Colonic mucosa (tissue), 4 donors: ENCODE results near the gene ROBO1. TPM values are rescaled to one million over a fixed set of nuclear protein-coding genes. Genes with fewer than 3 reads are reported as not detected.

Experiments used
- DNase-seq: peaks from one replicate; pipeline ENCODE4 v3.0.0-alpha.2; 2020
- H3K27ac ChIP-seq: fragments of 200-600 bp; one replicate; pipeline ENCODE4 v1.8.0; 2021
- H3K27me3 ChIP-seq: fragments of 200-600 bp; one replicate; pipeline ENCODE4 v1.8.0; 2021
- H3K36me3 ChIP-seq: fragments of 200-600 bp; one replicate; pipeline ENCODE4 v1.8.0; 2021
- H3K4me1 ChIP-seq: fragments of 200-600 bp; one replicate; pipeline ENCODE4 v1.8.0; 2021; ENCODE audit warnings: mild to moderate bottlenecking
- H3K4me3 ChIP-seq: fragments of 200-600 bp; one replicate; pipeline ENCODE4 v1.8.0; 2021
- H3K9ac ChIP-seq, 2 donors: one replicate each; pipeline ENCODE4 v1.7.0; 2013; ENCODE audit warnings: control low read depth in 2 of 2, low read depth in 2 of 2, low read length in 2 of 2
- H3K9me3 ChIP-seq: fragments of 200-600 bp; one replicate; pipeline ENCODE4 v1.8.0; 2021
- intact Hi-C: fragments of 100-400 bp; cut with DNase I; formaldehyde crosslinking; loops from one replicate; pipeline ENCODE4 v1.14.1; 2022
- total RNA-seq, 2 donors: library from RNA; stranded (reverse); fragmentation: NEBNext Ultra II Directional in 1 of 2; extraction: Animal tissue kit (Norgen Biotek cat#: 25700) in 1 of 2; gene quantifications; one replicate each; pipeline ENCODE4 v1.2.1, GENCODE V29; 2021
- TF ChIP-seq, protein P1 (sequence below): fragments of 200-600 bp; IDR thresholded peaks from one replicate; pipeline ENCODE4 v1.8.0; 2022; ENCODE audit warnings: antibody characterized with exemption, mild to moderate bottlenecking
- donor health status: healthy.
- donor health status: DM: no; HTN: no; CAD: no.
- donor health status: DM: no; HTN: no; CAD: no.

Gene ROBO1
- total RNA-seq, 2 donors from 2014 or later, result 8.1 to 9.4 TPM

DNA sequence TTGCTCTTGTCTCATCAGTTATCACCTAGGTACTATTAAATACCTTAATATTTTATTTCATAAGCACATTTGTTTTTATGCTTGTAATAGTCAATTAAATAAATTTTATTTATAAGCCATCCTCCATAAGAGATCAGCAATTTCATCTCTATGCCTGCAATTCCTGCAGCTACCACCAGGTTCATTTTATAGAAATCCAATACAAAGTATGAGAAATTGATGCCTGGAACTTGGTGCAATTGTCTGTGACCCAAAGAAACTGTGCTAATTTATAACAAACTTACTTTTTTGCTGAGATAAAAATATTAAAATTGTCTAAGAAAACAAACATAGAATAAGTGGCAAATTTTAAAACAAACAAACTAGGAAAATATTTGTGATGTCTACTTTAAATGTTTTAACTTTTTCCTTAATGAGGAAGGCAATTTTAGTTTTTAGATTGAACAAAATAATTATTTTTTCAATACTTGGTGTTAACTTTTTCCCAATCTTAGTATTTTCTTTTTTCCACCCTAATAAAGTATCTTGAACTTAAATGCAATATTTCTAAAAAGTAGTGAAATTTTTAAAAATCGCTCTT, 1026.6 kb downstream of the ROBO1 start:
- TF ChIP-seq, protein P1, sequence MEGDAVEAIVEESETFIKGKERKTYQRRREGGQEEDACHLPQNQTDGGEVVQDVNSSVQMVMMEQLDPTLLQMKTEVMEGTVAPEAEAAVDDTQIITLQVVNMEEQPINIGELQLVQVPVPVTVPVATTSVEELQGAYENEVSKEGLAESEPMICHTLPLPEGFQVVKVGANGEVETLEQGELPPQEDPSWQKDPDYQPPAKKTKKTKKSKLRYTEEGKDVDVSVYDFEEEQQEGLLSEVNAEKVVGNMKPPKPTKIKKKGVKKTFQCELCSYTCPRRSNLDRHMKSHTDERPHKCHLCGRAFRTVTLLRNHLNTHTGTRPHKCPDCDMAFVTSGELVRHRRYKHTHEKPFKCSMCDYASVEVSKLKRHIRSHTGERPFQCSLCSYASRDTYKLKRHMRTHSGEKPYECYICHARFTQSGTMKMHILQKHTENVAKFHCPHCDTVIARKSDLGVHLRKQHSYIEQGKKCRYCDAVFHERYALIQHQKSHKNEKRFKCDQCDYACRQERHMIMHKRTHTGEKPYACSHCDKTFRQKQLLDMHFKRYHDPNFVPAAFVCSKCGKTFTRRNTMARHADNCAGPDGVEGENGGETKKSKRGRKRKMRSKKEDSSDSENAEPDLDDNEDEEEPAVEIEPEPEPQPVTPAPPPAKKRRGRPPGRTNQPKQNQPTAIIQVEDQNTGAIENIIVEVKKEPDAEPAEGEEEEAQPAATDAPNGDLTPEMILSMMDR, result peak; percentile 43
- DNase-seq, result no peak
- Histone ChIP-seq H3K9ac (no peak overlapping the region), H3K9me3 (no peaks in the 10 kb centered on the region), H3K36me3 (no peaks in the 10 kb centered on the region), H3K27me3 (no peaks in the 10 kb centered on the region), H3K27ac (no peak overlapping the region), H3K4me3 (no peak overlapping the region), H3K4me1 (no peaks in the 10 kb centered on the region)
- intact Hi-C loops, result no loop called here

DNA sequence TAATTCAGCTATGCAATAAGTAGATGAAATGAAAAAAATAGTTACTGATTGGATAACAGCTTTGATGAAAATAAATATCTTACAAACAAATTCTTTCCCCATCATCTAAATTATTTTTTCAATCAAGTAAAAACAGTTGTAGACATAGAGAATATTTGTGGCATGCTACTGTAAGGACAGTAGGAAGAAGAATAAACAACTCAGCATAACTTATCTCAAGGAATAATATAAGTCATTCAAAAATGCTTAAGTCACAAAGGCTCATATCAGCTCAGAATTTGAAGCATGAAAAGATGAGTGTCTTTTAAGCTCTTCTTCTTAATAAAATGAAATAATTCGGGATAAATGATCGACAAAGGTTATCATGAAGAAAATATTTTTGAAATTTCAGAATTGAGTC, 1029.0 kb downstream of the ROBO1 start:
- Histone ChIP-seq H3K9me3 (no peaks in the 10 kb centered on the region), H3K27ac (no peak overlapping the region), H3K9ac (no peak overlapping the region), H3K27me3 (no peaks in the 10 kb centered on the region), H3K4me3 (no peak overlapping the region), H3K36me3 (no peaks in the 10 kb centered on the region), H3K4me1 (no peaks in the 10 kb centered on the region)
- no peak for DNase-seq
- TF ChIP-seq, protein P1, result no peak
- intact Hi-C loops, result no loop called here

DNA sequence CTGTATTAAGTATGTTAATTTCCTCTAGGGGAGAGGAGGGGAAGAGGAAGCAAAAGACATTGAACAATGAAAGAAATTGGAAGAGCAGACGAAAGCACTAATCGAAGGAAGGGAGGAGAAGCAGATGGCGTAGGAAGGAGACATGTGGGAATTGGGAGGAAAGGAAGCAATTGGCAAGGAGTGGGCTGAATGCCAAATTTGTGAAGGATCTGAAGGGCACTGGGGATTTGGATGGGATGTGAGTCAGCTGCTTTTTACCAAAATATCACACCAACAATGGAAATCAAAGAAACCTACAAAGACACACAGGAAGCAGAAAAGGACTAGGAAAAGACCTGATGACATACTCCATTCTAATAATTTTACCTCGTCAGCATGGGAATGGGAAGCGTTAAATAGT, 1029.8 kb downstream of the ROBO1 start:
- Histone ChIP-seq H3K9ac (no peak overlapping the region), H3K4me1 (no peaks in the 10 kb centered on the region), H3K27ac (no peak overlapping the region), H3K27me3 (no peaks in the 10 kb centered on the region), H3K36me3 (no peaks in the 10 kb centered on the region), H3K4me3 (no peak overlapping the region), H3K9me3 (no peaks in the 10 kb centered on the region)
- TF ChIP-seq, protein P1, result no peak
- intact Hi-C loops, result no loop called here
- DNase-seq, result no peak

DNA sequence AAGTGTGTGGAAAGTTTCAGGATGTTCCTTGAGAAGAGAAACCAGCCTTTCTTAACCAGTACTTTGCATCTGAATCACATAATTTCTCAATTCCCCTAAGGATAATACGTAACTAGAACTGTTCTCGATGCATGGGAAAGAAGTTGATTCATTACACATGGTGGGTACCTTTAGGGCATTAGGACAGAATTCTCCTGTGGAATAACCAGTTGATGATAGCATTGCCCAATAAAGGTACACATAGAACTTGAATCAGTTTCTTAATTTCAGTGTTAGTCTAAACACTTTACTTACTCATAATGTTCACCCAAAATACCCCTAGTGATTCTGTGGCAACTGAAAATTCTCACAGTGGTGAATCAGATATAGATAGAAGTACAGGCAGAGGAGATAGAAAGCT, 1030.9 kb downstream of the ROBO1 start:
- intact Hi-C loops, result no loop called here

GRCh38 chr3:78734048-78734637, 1033.7 kb downstream of the ROBO1 start:
- no peak overlapping the region for H3K27ac ChIP-seq
- no peak overlapping the region for H3K4me3 ChIP-seq
- no peaks in the 10 kb centered on the region for H3K36me3 ChIP-seq
- no peaks in the 10 kb centered on the region for H3K27me3 ChIP-seq
- no peaks in the 10 kb centered on the region for H3K4me1 ChIP-seq
- TF ChIP-seq, protein P1, result no peak
- H3K9me3 ChIP-seq, result no peaks in the 10 kb centered on the region
- H3K9ac ChIP-seq, result no peak overlapping the region
- intact Hi-C loops, result no loop called here
- DNase-seq, result no peak

More for the DNA sequence above, 1030.9 kb downstream of the ROBO1 start:
- Histone ChIP-seq H3K4me1 (no peaks in the 10 kb centered on the region), H3K9ac (no peak overlapping the region), H3K36me3 (no peaks in the 10 kb centered on the region), H3K4me3 (no peak overlapping the region), H3K27ac (no peak overlapping the region), H3K9me3 (no peaks in the 10 kb centered on the region), H3K27me3 (no peaks in the 10 kb centered on the region)
- DNase-seq, result no peak
- TF ChIP-seq, protein P1, result no peak
